ENCODE measurements around the gene MEF2D.

GRCh38 chr1:156452907-156453306 is 47.7 kb downstream of the MEF2D start:
- TF ChIP-seq ZNF292 (tag by site-specific recombination; IDR thresholded peaks at IDR 0.05; ENCODE audit: borderline replicate concordance, low read depth) (no peak), ZNF324 (tag by site-specific recombination; IDR thresholded peaks at IDR 0.05) (no peak)
